Prostate gland (tissue), 2 donors: ENCODE measurements around the gene SPTLC1. TPM values are rescaled to one million over a fixed set of nuclear protein-coding genes. Genes with fewer than 3 reads are reported as not detected.

Experiments
- DNase-seq: peaks from one replicate; pipeline ENCODE4 v3.0.0-alpha.2; 2019; ENCODE audit warnings: low spot score
- H3K27ac ChIP-seq, 2 donors: fragments of 200-600 bp; sonication (generic); 2 replicates each; pipeline ENCODE4 v1.5.1; 2017 to 2019
- H3K27me3 ChIP-seq: fragments of 200-600 bp; sonication (generic); replicated peaks from 2 replicates; pipeline ENCODE4 v1.5.1; 2019; ENCODE audit not compliant: insufficient read depth
- H3K36me3 ChIP-seq, 2 donors: fragments of 200-600 bp; sonication (generic); 1 replicate in 1 of 2; 2 replicates in 1 of 2; pipeline versions ENCODE4 v1.5.1 to v1.8.1; 2017 to 2019
- H3K4me1 ChIP-seq: fragments of 200-600 bp; sonication (generic); replicated peaks from 2 replicates; pipeline ENCODE4 v1.5.1; 2019
- H3K4me3 ChIP-seq, 2 donors: fragments of 200-600 bp; sonication (generic); 2 replicates each; pipeline ENCODE4 v1.5.1; 2017 to 2019
- H3K9me3 ChIP-seq: fragments of 200-600 bp; sonication (generic); 2 replicates; pipeline ENCODE4 v1.5.1; 2017
- POLR2A ChIP-seq: fragments of 450-650 bp; IDR thresholded peaks from one replicate; pipeline ENCODE4 v1.6.1; 2016; ENCODE audit warnings: antibody characterized with exemption, mild to moderate bottlenecking
- POLR2AphosphoS5 ChIP-seq: sonication (generic); formaldehyde crosslinking; IDR thresholded peaks from one replicate; pipeline ENCODE4 v1.6.1; 2017; ENCODE audit warnings: antibody characterized with exemption
- WGBS: methylation state at CpG from one replicate; pipeline ENCODE4 v1.1.5; 2018; 5-methylcytosine and 5-hydroxymethylcytosine counted together
- intact Hi-C: fragments of 100-400 bp; cut with DNase I; formaldehyde crosslinking; loops from one replicate; pipeline ENCODE4 v1.14.2; 2022
- small RNA-seq, 2 donors: library from RNA; depleted of rRNA; stranded (forward); fragments of <200 nt; gene quantifications; one replicate each; pipeline ENCODE3, GENCODE V24; 2016
- total RNA-seq, 2 donors: library from RNA; depleted of rRNA; stranded (reverse); fragments of >200 nt; gene quantifications; one replicate each; pipeline ENCODE4 v1.1.0, GENCODE V29; 2016
- TF ChIP-seq, protein P1 (sequence below), 4 experiments: fragments of 200-600 bp in 2 of 4; fragments of 450-650 bp in 2 of 4; sonication (generic) in 2 of 4; IDR thresholded peaks; 1 replicate in 3 of 4; 2 replicates in 1 of 4; pipeline ENCODE4 v1.5.1; 2016 to 2019; ENCODE audit warnings: antibody characterized with exemption in 4 of 4, mild to moderate bottlenecking in 2 of 4, moderate library complexity in 2 of 4

SPTLC1 gene
- total RNA-seq, 2 donors from 2014 or later = 69.5 to 87.2 TPM

DNA sequence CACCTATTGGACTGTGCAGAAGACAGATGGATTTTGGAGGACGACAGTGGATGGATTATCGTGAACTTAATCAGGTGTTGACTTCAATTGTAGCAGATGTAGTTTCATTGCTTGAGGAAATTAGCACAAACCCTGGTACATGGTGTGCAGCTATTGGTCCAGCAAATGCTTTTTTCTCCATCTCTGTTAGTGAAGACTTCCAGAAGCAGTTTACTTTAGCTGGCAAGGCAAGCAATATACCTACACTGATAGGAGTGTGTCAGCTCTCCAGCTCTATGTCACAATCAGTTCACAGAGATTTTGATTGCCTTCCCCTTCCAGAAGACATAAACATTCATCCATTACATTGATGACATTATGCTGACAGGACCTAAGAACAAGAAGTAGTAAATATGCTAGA is 129.5 kb downstream of the SPTLC1 start:
- no peak overlapping the region for H3K4me3 ChIP-seq
- H3K9me3 ChIP-seq = no peaks in the 10 kb centered on the region
- no peaks in the 10 kb centered on the region for H3K36me3 ChIP-seq
- H3K27ac ChIP-seq = no peak overlapping the region
- TF ChIP-seq POLR2A = no peak
- TF ChIP-seq, protein P1, sequence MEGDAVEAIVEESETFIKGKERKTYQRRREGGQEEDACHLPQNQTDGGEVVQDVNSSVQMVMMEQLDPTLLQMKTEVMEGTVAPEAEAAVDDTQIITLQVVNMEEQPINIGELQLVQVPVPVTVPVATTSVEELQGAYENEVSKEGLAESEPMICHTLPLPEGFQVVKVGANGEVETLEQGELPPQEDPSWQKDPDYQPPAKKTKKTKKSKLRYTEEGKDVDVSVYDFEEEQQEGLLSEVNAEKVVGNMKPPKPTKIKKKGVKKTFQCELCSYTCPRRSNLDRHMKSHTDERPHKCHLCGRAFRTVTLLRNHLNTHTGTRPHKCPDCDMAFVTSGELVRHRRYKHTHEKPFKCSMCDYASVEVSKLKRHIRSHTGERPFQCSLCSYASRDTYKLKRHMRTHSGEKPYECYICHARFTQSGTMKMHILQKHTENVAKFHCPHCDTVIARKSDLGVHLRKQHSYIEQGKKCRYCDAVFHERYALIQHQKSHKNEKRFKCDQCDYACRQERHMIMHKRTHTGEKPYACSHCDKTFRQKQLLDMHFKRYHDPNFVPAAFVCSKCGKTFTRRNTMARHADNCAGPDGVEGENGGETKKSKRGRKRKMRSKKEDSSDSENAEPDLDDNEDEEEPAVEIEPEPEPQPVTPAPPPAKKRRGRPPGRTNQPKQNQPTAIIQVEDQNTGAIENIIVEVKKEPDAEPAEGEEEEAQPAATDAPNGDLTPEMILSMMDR (IDR thresholded peaks at IDR 0.05) = no peak
- no peak for TF ChIP-seq POLR2AphosphoS5
- H3K27me3 ChIP-seq = no peaks in the 10 kb centered on the region
- WGBS = 92% methylated on average over 2 of the region's 2 CpGs
- H3K4me1 ChIP-seq = no peaks in the 10 kb centered on the region
- DNase-seq = no peak
- intact Hi-C loops = no loop called here

Small RNA genes within 50 kb of the gene (small RNA-seq; reads per million reads assigned to genes)
- gene MTATP6P29 (0 reads per million in 2 donors), gene MTND4LP7 (0 reads per million in 2 donors)

Other genes with a start within 250 kb of the SPTLC1 start
- 10 to 100 TPM; 37.2 to 43.9 TPM for gene ROR2, start 165.2 kb downstream of the SPTLC1 start, total RNA-seq
- gene IARS1, start 178.3 kb upstream of the SPTLC1 start, total RNA-seq = 10 to 100 TPM; 58.3 to 89.2 TPM
- 10 to 100 TPM; 23.8 to 26.6 TPM for gene NOL8, start 209.9 kb upstream of the SPTLC1 start, total RNA-seq
- gene CENPP, start 210.5 kb upstream of the SPTLC1 start, total RNA-seq = 10 to 100 TPM in 1 of 2 donors, 1 to 10 TPM in 1; 1.4 to 21.5 TPM